Transverse colon (tissue), 3 donors: ENCODE results near the gene VPS4A.

Experiments used
- CTCF ChIP-seq, 5 experiments: fragments of 200-600 bp in 3 of 5; fragments of 450-650 bp in 2 of 5; sonication (generic) in 3 of 5; IDR thresholded peaks; 1 replicate in 2 of 5; 2 replicates in 3 of 5; pipeline ENCODE4 v1.5.1; 2016 to 2017; ENCODE audit warnings: antibody characterized with exemption in 5 of 5, inconsistent platforms in 3 of 5, mild to moderate bottlenecking in 2 of 5, moderate library complexity in 1 of 5
- EP300 ChIP-seq: sonication (generic); formaldehyde crosslinking; IDR thresholded peaks from one replicate; pipeline ENCODE4 v1.6.1; 2017; ENCODE audit warnings: antibody characterized with exemption, low read depth
- POLR2A ChIP-seq: fragments of 450-650 bp; IDR thresholded peaks from one replicate; pipeline ENCODE4 v1.6.1; 2016; ENCODE audit warnings: antibody characterized with exemption, mild to moderate bottlenecking, moderate library complexity

GRCh38 chr16:69316595-69317034, 5.5 kb downstream of the VPS4A start:
- TF ChIP-seq CTCF (IDR thresholded peaks at IDR 0.05) (no peak), POLR2A (no peak), EP300 (no peak)
